ENCODE results near the gene LTBP4. TPM values are rescaled to one million over a fixed set of nuclear protein-coding genes. Genes with fewer than 3 reads are reported as not detected.
A peak's percentile ranks its signal among the peaks of the same experiment; 100 is the strongest.

The LTBP4 gene
- total RNA-seq, 1 experiment from 2014 or later: 75.4 TPM

- Histone ChIP-seq H3K4me3 (ENCODE audit: low read depth in 2 of 2, low read length in 2 of 2) (no peak overlapping the region), H3K9me3 (ENCODE audit: control insufficient read depth, insufficient read depth, low read depth, low read length) (no peaks in the 10 kb centered on the region), H3K27me3 (ENCODE audit: control insufficient read depth, insufficient read depth, low read length) (no peaks in the 10 kb centered on the region), H3K4me1 (ENCODE audit: control insufficient read depth, insufficient read depth, low read length) (no peaks in the 10 kb centered on the region), H3K36me3 (ENCODE audit: control insufficient read depth, insufficient read depth, low read length) (peaks cover 2% of the 10 kb centered on the region; the same call in 1 of the 2 replicates), H3K27ac (ENCODE audit: low read length) (no peak overlapping the region)
- no peak for ATAC-seq
- BruUV-seq (replicated peaks): TSS peak; percentile 50
- DNase-seq (ENCODE audit: low read depth, low spot score): no peak
- POLR2A ChIA-PET: no interaction called here
- CTCF ChIA-PET: interaction anchor here (0.6 kb wide), 1 partner anchor 12 kb away, joined by 10 read pairs; no protein-coding TSS in a partner anchor
- in situ Hi-C loops (cut with HindIII; ENCODE audit: low pct_unique_long_range_greater_than_20kb, low sequenced_read_pairs) (no loop called here), intact Hi-C loops (cut with micrococcal nuclease; ENCODE audit: unreplicated experiment) (no loop called here)
- TF ChIP-seq CTCF (IDR thresholded peaks at IDR 0.05) (no peak), SIN3A (IDR thresholded peaks at IDR 0.05; ENCODE audit: borderline replicate concordance, insufficient read depth, low read depth, low read length) (no peak), REST (IDR thresholded peaks at IDR 0.05; ENCODE audit: insufficient read depth in 1 of 2, low read depth in 2 of 2, low read length in 1 of 2) (no peak), POLR2AphosphoS5 (IDR thresholded peaks at IDR 0.05; ENCODE audit: low read depth, low read length) (no peak), TCF7L2 (IDR thresholded peaks at IDR 0.05; ENCODE audit: low read depth, low read length) (no peak)
Measured at GRCh38 chr19:40672573-40673299, 71.6 kb downstream of the LTBP4 start.

GRCh38 chr19:40673397-40673796, 72.2 kb downstream of the LTBP4 start:
- ATAC-seq (no peak), DNase-seq (ENCODE audit: low read depth, low spot score) (no peak)
- Histone ChIP-seq H3K4me3 (ENCODE audit: low read depth in 2 of 2, low read length in 2 of 2) (no peak overlapping the region), H3K36me3 (ENCODE audit: control insufficient read depth, insufficient read depth, low read length) (peaks cover 2% of the 10 kb centered on the region; the same call in 1 of the 2 replicates), H3K27ac (ENCODE audit: low read length) (no peak overlapping the region), H3K9me3 (ENCODE audit: control insufficient read depth, insufficient read depth, low read depth, low read length) (no peaks in the 10 kb centered on the region), H3K4me1 (ENCODE audit: control insufficient read depth, insufficient read depth, low read length) (no peaks in the 10 kb centered on the region), H3K27me3 (ENCODE audit: control insufficient read depth, insufficient read depth, low read length) (no peaks in the 10 kb centered on the region)
- ChIA-PET POLR2A (no interaction called here), CTCF (interaction anchor here (0.6 kb wide), 1 partner anchor 11 kb away, joined by 10 read pairs; no protein-coding TSS in a partner anchor)
- in situ Hi-C loops (cut with HindIII; ENCODE audit: low pct_unique_long_range_greater_than_20kb, low sequenced_read_pairs) (no loop called here), intact Hi-C loops (cut with micrococcal nuclease; ENCODE audit: unreplicated experiment) (no loop called here)
- no TSS peak for BruUV-seq (replicated peaks)
- no peak for TF ChIP-seq TCF7L2 (IDR thresholded peaks at IDR 0.05; ENCODE audit: low read depth, low read length)
- no peak for TF ChIP-seq POLR2AphosphoS5 (IDR thresholded peaks at IDR 0.05; ENCODE audit: low read depth, low read length)
- no peak for TF ChIP-seq SIN3A (IDR thresholded peaks at IDR 0.05; ENCODE audit: borderline replicate concordance, insufficient read depth, low read depth, low read length)
- TF ChIP-seq REST (IDR thresholded peaks at IDR 0.05; ENCODE audit: insufficient read depth in 1 of 2, low read depth in 2 of 2, low read length in 1 of 2): no peak
- TF ChIP-seq CTCF (IDR thresholded peaks at IDR 0.05): no peak
